Karpas-422 (cell line): Measurements from ENCODE around the gene STARD6. TPM values are rescaled to one million over a fixed set of nuclear protein-coding genes. Genes with fewer than 3 reads are reported as not detected.

Experiments
- DNase-seq: peaks from one replicate; pipeline ENCODE4 v3.0.0-alpha.2; 2015
- H2AFZ ChIP-seq: fragments of 200-600 bp; sonication (generic); 2 replicates; pipeline ENCODE4 v1.6.1; 2014; ENCODE audit warnings: antibody characterized with exemption, low read length, mixed read lengths
- H3K27ac ChIP-seq: fragments of 200-600 bp; sonication (generic); 2 replicates; pipeline ENCODE4 v1.5.1; 2014; ENCODE audit warnings: mild to moderate bottlenecking, low read length, moderate library complexity
- H3K27me3 ChIP-seq: fragments of 200-600 bp; sonication (generic); 2 replicates; pipeline ENCODE4 v1.6.1; 2014; ENCODE audit warnings: low read length, mixed read lengths
- H3K36me3 ChIP-seq: fragments of 200-600 bp; sonication (generic); 2 replicates; pipeline ENCODE4 v1.6.1; 2014; ENCODE audit warnings: low read length, mixed read lengths; ENCODE audit not compliant: insufficient read depth
- H3K4me1 ChIP-seq: fragments of 200-600 bp; sonication (generic); 2 replicates; pipeline ENCODE4 v1.6.1; 2014; ENCODE audit warnings: mild to moderate bottlenecking, low read length, mixed read lengths
- H3K4me2 ChIP-seq: fragments of 200-600 bp; sonication (generic); 2 replicates; pipeline ENCODE4 v1.6.1; 2014; ENCODE audit warnings: low read length, low read depth, mild to moderate bottlenecking; ENCODE audit not compliant: poor library complexity, severe bottlenecking
- H3K4me3 ChIP-seq: fragments of 200-600 bp; sonication (generic); 2 replicates; pipeline ENCODE4 v1.5.1; 2014; ENCODE audit warnings: mild to moderate bottlenecking, antibody characterized with exemption, low read length, mixed read lengths
- H3K79me2 ChIP-seq: fragments of 200-600 bp; sonication (generic); 2 replicates; pipeline ENCODE4 v1.6.1; 2014; ENCODE audit warnings: mild to moderate bottlenecking, low read length, mixed read lengths
- H3K9ac ChIP-seq: fragments of 200-600 bp; sonication (generic); 2 replicates; pipeline ENCODE4 v1.6.0; 2014; ENCODE audit warnings: low read length
- H3K9me2 ChIP-seq: fragments of 200-600 bp; sonication (generic), shearing (Covaris generic); replicated peaks from 2 replicates; pipeline ENCODE4 v1.6.0; 2014; ENCODE audit warnings: mild to moderate bottlenecking, low read length, moderate library complexity; ENCODE audit not compliant: insufficient read depth
- H3K9me3 ChIP-seq: fragments of 300-700, 200-600 bp; sonication (generic); 2 replicates; pipeline ENCODE4 v1.6.1; 2014; ENCODE audit warnings: low read length, mixed read lengths
- H4K20me1 ChIP-seq: fragments of 200-600 bp; sonication (generic); 2 replicates; pipeline ENCODE4 v1.6.1; 2014; ENCODE audit warnings: mild to moderate bottlenecking, antibody characterized with exemption, low read length, low read depth; ENCODE audit not compliant: insufficient read depth
- total RNA-seq: library from RNA; depleted of rRNA; stranded (reverse); fragments of >200 nt; shearing (Covaris generic); gene quantifications from 2 replicates; pipeline ENCODE4 v1.2.3, GENCODE V29; 2014; ENCODE audit warnings: low replicate concordance; rRNA removed

STARD6 gene
- 0.47 TPM in 1 of 2 replicates, not detected in the other for total RNA-seq

- H3K9ac ChIP-seq = peak within 1 kb of the TSS; percentile 86
- peak within 1 kb of the TSS; percentile 88 for H2AFZ ChIP-seq
- no peaks in the 10 kb centered on the region for H3K27me3 ChIP-seq
- peak within 1 kb of the TSS; percentile 76 for H3K27ac ChIP-seq
- peak within 1 kb of the TSS; percentile 83 for H3K4me3 ChIP-seq
- peaks cover 41% of the 10 kb centered on the region for H3K79me2 ChIP-seq
- peak within 1 kb of the TSS; percentile 75 for H3K4me2 ChIP-seq
- peaks cover 21% of the 10 kb centered on the region; the same call in 1 of the 2 replicates for H3K36me3 ChIP-seq
- H4K20me1 ChIP-seq = no peaks in the 10 kb centered on the region
- H3K9me3 ChIP-seq = no peaks in the 10 kb centered on the region
- peaks cover 22% of the 10 kb centered on the region for H3K4me1 ChIP-seq
- DNase-seq = peak; percentile 97
- no peaks in the 10 kb centered on the region for H3K9me2 ChIP-seq
These were observed at the start of gene STARD6, which contains the start of gene C18orf54 for GRCh38 chr18:54357660-54358494. STARD6 (minus strand) TSS chr18:54357858; CDS start chr18:54354573, 3,285 bp downstream. C18orf54 (plus strand) TSS chr18:54357906; CDS start chr18:54360573, 2,667 bp downstream.

GRCh38 chr18:54405290-54405689 lies 47.6 kb upstream of the STARD6 start:
- Histone ChIP-seq H3K36me3 (no peaks in the 10 kb centered on the region), H2AFZ (no peak overlapping the region), H3K9me2 (no peaks in the 10 kb centered on the region), H3K9ac (no peak overlapping the region), H3K4me2 (no peak overlapping the region), H3K9me3 (no peaks in the 10 kb centered on the region), H3K27me3 (no peaks in the 10 kb centered on the region), H3K4me1 (no peaks in the 10 kb centered on the region), H3K79me2 (no peaks in the 10 kb centered on the region), H3K27ac (no peak overlapping the region), H4K20me1 (no peaks in the 10 kb centered on the region), H3K4me3 (no peak overlapping the region)
- no peak for DNase-seq

GRCh38 chr18:54396760-54397159 lies 39.1 kb upstream of the STARD6 start:
- DNase-seq = no peak
- H3K4me3 ChIP-seq = no peak overlapping the region
- H3K9ac ChIP-seq = no peak overlapping the region
- H3K9me2 ChIP-seq = no peaks in the 10 kb centered on the region
- H3K36me3 ChIP-seq = no peaks in the 10 kb centered on the region
- H2AFZ ChIP-seq = no peak overlapping the region
- H3K27ac ChIP-seq = no peak overlapping the region
- no peaks in the 10 kb centered on the region for H3K79me2 ChIP-seq
- H4K20me1 ChIP-seq = no peaks in the 10 kb centered on the region
- H3K9me3 ChIP-seq = no peaks in the 10 kb centered on the region
- H3K4me1 ChIP-seq = peaks cover 14% of the 10 kb centered on the region
- H3K27me3 ChIP-seq = no peaks in the 10 kb centered on the region
- no peak overlapping the region for H3K4me2 ChIP-seq

- peaks cover 16% of the 10 kb centered on the region for H3K4me1 ChIP-seq
- no peaks in the 10 kb centered on the region for H4K20me1 ChIP-seq
- no peak overlapping the region for H2AFZ ChIP-seq
- no peak overlapping the region for H3K27ac ChIP-seq
- DNase-seq = no peak
- no peaks in the 10 kb centered on the region for H3K27me3 ChIP-seq
- no peak overlapping the region for H3K4me3 ChIP-seq
- H3K79me2 ChIP-seq = no peaks in the 10 kb centered on the region
- no peaks in the 10 kb centered on the region for H3K9me2 ChIP-seq
- no peak overlapping the region for H3K4me2 ChIP-seq
- H3K9ac ChIP-seq = no peak overlapping the region
- H3K9me3 ChIP-seq = no peaks in the 10 kb centered on the region
- H3K36me3 ChIP-seq = no peaks in the 10 kb centered on the region
These were observed 36.1 kb upstream of the STARD6 start for GRCh38 chr18:54393648-54394294.

GRCh38 chr18:54392543-54393023 lies 34.9 kb upstream of the STARD6 start:
- no peaks in the 10 kb centered on the region for H3K9me3 ChIP-seq
- H3K27me3 ChIP-seq = no peaks in the 10 kb centered on the region
- H3K9me2 ChIP-seq = no peaks in the 10 kb centered on the region
- H3K79me2 ChIP-seq = no peaks in the 10 kb centered on the region
- H3K27ac ChIP-seq = no peak overlapping the region
- H3K36me3 ChIP-seq = no peaks in the 10 kb centered on the region
- peaks cover 27% of the 10 kb centered on the region for H3K4me1 ChIP-seq
- H3K4me3 ChIP-seq = no peak overlapping the region
- no peaks in the 10 kb centered on the region for H4K20me1 ChIP-seq
- DNase-seq = peak; percentile 94
- H3K4me2 ChIP-seq = peak overlapping the region; percentile 40
- no peak overlapping the region for H2AFZ ChIP-seq
- no peak overlapping the region for H3K9ac ChIP-seq

- Histone ChIP-seq H2AFZ (no peak overlapping the region), H3K9me2 (no peaks in the 10 kb centered on the region)
These were observed 33.2 kb upstream of the STARD6 start for GRCh38 chr18:54390838-54391237.

GRCh38 chr18:54389143-54389505 lies 31.5 kb upstream of the STARD6 start:
- Histone ChIP-seq H3K27me3 (no peaks in the 10 kb centered on the region), H3K9me3 (no peaks in the 10 kb centered on the region)

More at GRCh38 chr18:54390838-54391237, 33.2 kb upstream of the STARD6 start:
- H3K9me3 ChIP-seq = no peaks in the 10 kb centered on the region
- H3K36me3 ChIP-seq = no peaks in the 10 kb centered on the region
- H3K9ac ChIP-seq = no peak overlapping the region
- no peaks in the 10 kb centered on the region for H3K79me2 ChIP-seq
- no peaks in the 10 kb centered on the region for H3K27me3 ChIP-seq
- no peak overlapping the region for H3K4me3 ChIP-seq
- H4K20me1 ChIP-seq = no peaks in the 10 kb centered on the region
- no peak for DNase-seq
- no peak overlapping the region for H3K4me2 ChIP-seq
- H3K27ac ChIP-seq = no peak overlapping the region
- H3K4me1 ChIP-seq = peaks cover 19% of the 10 kb centered on the region

More at GRCh38 chr18:54389143-54389505, 31.5 kb upstream of the STARD6 start:
- no peaks in the 10 kb centered on the region for H3K36me3 ChIP-seq
- no peak overlapping the region for H3K9ac ChIP-seq
- DNase-seq = no peak
- H3K4me3 ChIP-seq = no peak overlapping the region
- no peak overlapping the region for H2AFZ ChIP-seq
- H3K79me2 ChIP-seq = no peaks in the 10 kb centered on the region
- no peak overlapping the region for H3K4me2 ChIP-seq
- no peaks in the 10 kb centered on the region for H3K9me2 ChIP-seq
- H3K27ac ChIP-seq = no peak overlapping the region
- H3K4me1 ChIP-seq = peaks cover 19% of the 10 kb centered on the region
- no peaks in the 10 kb centered on the region for H4K20me1 ChIP-seq
